ENCODE data around the gene GRIK4.

Gene GRIK4

GRCh38 chr11:120894202-120894985, 382.8 kb downstream of the GRIK4 start:
- peak; percentile 86 for DNase-seq

- DNase-seq, result no peak
These were observed 385.1 kb downstream of the GRIK4 start for GRCh38 chr11:120896687-120897086.

GRCh38 chr11:120898568-120898967, 387.0 kb downstream of the GRIK4 start:
- no peak for DNase-seq

GRCh38 chr11:120899720-120900119, 388.2 kb downstream of the GRIK4 start:
- no peak for DNase-seq

- no peak for DNase-seq
These were observed 389.1 kb downstream of the GRIK4 start for GRCh38 chr11:120900643-120901042.

- no peak for DNase-seq
These were observed 392.1 kb downstream of the GRIK4 start for GRCh38 chr11:120903686-120904085.

GRCh38 chr11:120904116-120904515, 392.6 kb downstream of the GRIK4 start:
- DNase-seq, result no peak

- DNase-seq, result no peak
These were observed 395.2 kb downstream of the GRIK4 start for GRCh38 chr11:120906766-120907165.

- DNase-seq, result no peak
These were observed 396.4 kb downstream of the GRIK4 start for GRCh38 chr11:120907971-120908370.

- no peak for DNase-seq
These were observed 397.1 kb downstream of the GRIK4 start for GRCh38 chr11:120908461-120909181.

- DNase-seq, result no peak
These were observed 398.3 kb downstream of the GRIK4 start for GRCh38 chr11:120909676-120910416.

GRCh38 chr11:120911943-120912342, 400.4 kb downstream of the GRIK4 start:
- DNase-seq, result no peak

GRCh38 chr11:120912504-120912903, 401.0 kb downstream of the GRIK4 start:
- peak; percentile 85 for DNase-seq

- DNase-seq, result no peak
These were observed 401.4 kb downstream of the GRIK4 start for GRCh38 chr11:120912915-120913314.

- peak; percentile 97 for DNase-seq
These were observed 402.5 kb downstream of the GRIK4 start for GRCh38 chr11:120914021-120914420.

- peak; percentile 97 for DNase-seq
These were observed 403.1 kb downstream of the GRIK4 start for GRCh38 chr11:120914601-120915000.

GRCh38 chr11:120917559-120918239, 406.2 kb downstream of the GRIK4 start:
- no peak for DNase-seq

GRCh38 chr11:120918257-120918656, 406.7 kb downstream of the GRIK4 start:
- DNase-seq, result no peak

GRCh38 chr11:120919045-120919444, 407.5 kb downstream of the GRIK4 start:
- no peak for DNase-seq

GRCh38 chr11:120919566-120919965, 408.0 kb downstream of the GRIK4 start:
- no peak for DNase-seq

GRCh38 chr11:120923866-120924508, 412.4 kb downstream of the GRIK4 start:
- no peak for DNase-seq

- DNase-seq, result no peak
These were observed 414.4 kb downstream of the GRIK4 start for GRCh38 chr11:120925944-120926343.

Measured in NCI-H526 treated with DMSO at 0.1 percent for 48 hours (cell line).